ENCODE results near the gene APOC3.

Gene APOC3

DNA sequence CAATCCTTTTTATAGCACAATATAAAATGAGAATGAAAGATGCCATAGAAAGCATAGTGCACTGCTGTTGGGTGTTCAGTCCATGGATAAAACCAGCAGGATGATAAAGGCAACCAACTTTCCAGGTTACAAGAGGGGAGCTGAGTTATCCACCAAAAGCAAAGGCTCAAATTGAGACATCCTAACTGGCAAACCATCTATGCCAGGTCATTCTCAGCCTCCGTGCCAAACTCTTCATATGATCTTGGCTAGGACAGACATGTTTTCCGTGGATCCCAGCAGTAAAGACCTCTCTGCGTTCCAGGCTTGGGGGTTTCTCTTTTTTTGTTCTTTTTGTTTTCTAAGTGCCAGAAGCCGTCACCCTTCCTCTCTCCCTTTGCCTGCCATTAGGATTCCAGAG, 15.0 kb downstream of the APOC3 start:
- TF ChIP-seq, protein P1, sequence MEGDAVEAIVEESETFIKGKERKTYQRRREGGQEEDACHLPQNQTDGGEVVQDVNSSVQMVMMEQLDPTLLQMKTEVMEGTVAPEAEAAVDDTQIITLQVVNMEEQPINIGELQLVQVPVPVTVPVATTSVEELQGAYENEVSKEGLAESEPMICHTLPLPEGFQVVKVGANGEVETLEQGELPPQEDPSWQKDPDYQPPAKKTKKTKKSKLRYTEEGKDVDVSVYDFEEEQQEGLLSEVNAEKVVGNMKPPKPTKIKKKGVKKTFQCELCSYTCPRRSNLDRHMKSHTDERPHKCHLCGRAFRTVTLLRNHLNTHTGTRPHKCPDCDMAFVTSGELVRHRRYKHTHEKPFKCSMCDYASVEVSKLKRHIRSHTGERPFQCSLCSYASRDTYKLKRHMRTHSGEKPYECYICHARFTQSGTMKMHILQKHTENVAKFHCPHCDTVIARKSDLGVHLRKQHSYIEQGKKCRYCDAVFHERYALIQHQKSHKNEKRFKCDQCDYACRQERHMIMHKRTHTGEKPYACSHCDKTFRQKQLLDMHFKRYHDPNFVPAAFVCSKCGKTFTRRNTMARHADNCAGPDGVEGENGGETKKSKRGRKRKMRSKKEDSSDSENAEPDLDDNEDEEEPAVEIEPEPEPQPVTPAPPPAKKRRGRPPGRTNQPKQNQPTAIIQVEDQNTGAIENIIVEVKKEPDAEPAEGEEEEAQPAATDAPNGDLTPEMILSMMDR (IDR thresholded peaks at IDR 0.05; ENCODE audit: poor library complexity, severe bottlenecking), result no peak
- H3K27ac ChIP-seq (ENCODE audit: poor library complexity, severe bottlenecking), result no peak overlapping the region
- H3K36me3 ChIP-seq (ENCODE audit: low read depth), result peaks cover 30% of the 10 kb centered on the region
- DNase-seq (ENCODE audit: low spot score), result no peak
- H3K4me1 ChIP-seq (ENCODE audit: insufficient read depth, poor library complexity, severe bottlenecking), result no peaks in the 10 kb centered on the region
- H3K27me3 ChIP-seq (ENCODE audit: insufficient read depth, poor library complexity, severe bottlenecking), result no peaks in the 10 kb centered on the region
- H3K9me3 ChIP-seq (ENCODE audit: severe bottlenecking), result no peaks in the 10 kb centered on the region
- H3K4me3 ChIP-seq (ENCODE audit: severe bottlenecking), result no peak overlapping the region
- no peak for ATAC-seq (ENCODE audit: low read depth)

DNA sequence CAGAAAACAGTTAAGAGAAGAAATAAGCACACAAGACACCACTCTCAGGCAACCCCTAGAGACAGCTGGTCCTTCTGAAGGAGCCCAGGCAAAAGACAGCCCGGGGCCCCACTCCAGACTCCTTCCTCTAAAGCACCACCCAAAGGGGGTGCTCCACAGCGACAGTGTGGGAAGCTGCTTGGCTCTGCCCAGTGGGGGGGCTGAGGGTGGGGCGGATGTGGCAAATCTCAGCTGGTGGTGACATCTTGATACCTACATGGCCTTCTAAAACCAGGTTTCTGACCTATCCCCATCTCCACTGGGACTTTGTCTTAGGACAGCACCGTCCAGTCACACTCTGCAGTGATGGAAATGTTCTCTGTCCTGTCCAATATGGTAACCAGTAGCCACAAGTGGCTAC, 17.9 kb downstream of the APOC3 start:
- Histone ChIP-seq H3K36me3 (ENCODE audit: low read depth) (peaks cover 30% of the 10 kb centered on the region), H3K27ac (ENCODE audit: poor library complexity, severe bottlenecking) (no peak overlapping the region), H3K27me3 (ENCODE audit: insufficient read depth, poor library complexity, severe bottlenecking) (no peaks in the 10 kb centered on the region), H3K4me1 (ENCODE audit: insufficient read depth, poor library complexity, severe bottlenecking) (peaks cover 5% of the 10 kb centered on the region), H3K4me3 (ENCODE audit: severe bottlenecking) (no peak overlapping the region), H3K9me3 (ENCODE audit: severe bottlenecking) (no peaks in the 10 kb centered on the region)
- TF ChIP-seq, protein P1 (IDR thresholded peaks at IDR 0.05; ENCODE audit: poor library complexity, severe bottlenecking), result no peak
- DNase-seq (ENCODE audit: low spot score) (no peak), ATAC-seq (ENCODE audit: low read depth) (no peak)

DNA sequence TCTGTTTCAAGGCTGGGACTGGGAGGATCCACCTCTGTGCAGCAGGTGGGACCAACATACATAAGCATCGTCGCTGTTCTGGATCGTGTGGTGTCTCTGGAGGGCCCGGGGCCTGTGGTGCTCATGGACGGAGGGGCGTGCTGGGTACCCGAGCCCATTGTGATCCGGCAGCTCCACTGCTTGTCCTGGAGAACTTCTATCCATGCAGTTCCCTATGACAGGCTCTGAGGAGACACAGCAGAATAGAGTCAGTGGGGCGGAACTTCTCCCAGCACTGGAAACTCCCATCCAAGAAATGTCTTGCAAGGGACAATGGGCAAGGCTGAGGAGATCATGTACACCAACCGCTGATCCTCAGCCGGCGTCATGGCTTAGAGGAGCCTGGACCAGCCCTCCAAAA, 19.4 kb downstream of the APOC3 start:
- Histone ChIP-seq H3K4me3 (ENCODE audit: severe bottlenecking) (no peak overlapping the region), H3K36me3 (ENCODE audit: low read depth) (peaks cover 30% of the 10 kb centered on the region), H3K4me1 (ENCODE audit: insufficient read depth, poor library complexity, severe bottlenecking) (peaks cover 19% of the 10 kb centered on the region), H3K27me3 (ENCODE audit: insufficient read depth, poor library complexity, severe bottlenecking) (no peaks in the 10 kb centered on the region), H3K9me3 (ENCODE audit: severe bottlenecking) (no peaks in the 10 kb centered on the region), H3K27ac (ENCODE audit: poor library complexity, severe bottlenecking) (no peak overlapping the region)
- TF ChIP-seq, protein P1 (IDR thresholded peaks at IDR 0.05; ENCODE audit: poor library complexity, severe bottlenecking), result no peak
- no peak for DNase-seq (ENCODE audit: low spot score)
- no peak for ATAC-seq (ENCODE audit: low read depth)

DNA sequence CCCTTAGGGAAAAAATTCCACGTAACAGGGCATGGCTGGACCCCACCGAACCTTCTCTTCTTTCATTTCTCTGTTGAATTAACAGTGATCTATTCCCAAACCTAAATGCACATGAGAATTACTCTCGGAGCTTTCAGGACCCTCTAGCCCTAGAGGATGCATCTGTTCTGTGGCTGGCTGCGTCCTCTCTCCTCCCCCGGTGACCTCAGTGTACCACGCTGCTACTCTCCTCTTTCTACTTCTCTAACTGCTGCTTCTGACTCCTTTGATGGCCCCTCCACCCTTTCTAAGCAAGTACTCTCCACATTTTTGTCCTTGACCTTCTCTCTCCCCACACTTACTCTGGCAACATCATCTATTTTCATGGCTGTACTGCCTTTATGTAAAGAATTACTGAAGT, 19.8 kb downstream of the APOC3 start:
- H3K27ac ChIP-seq (ENCODE audit: poor library complexity, severe bottlenecking), result no peak overlapping the region
- no peaks in the 10 kb centered on the region for H3K27me3 ChIP-seq (ENCODE audit: insufficient read depth, poor library complexity, severe bottlenecking)
- H3K9me3 ChIP-seq (ENCODE audit: severe bottlenecking), result no peaks in the 10 kb centered on the region
- TF ChIP-seq, protein P1 (IDR thresholded peaks at IDR 0.05; ENCODE audit: poor library complexity, severe bottlenecking), result no peak
- no peak overlapping the region for H3K4me3 ChIP-seq (ENCODE audit: severe bottlenecking)
- no peak for DNase-seq (ENCODE audit: low spot score)
- peaks cover 30% of the 10 kb centered on the region for H3K36me3 ChIP-seq (ENCODE audit: low read depth)
- peaks cover 23% of the 10 kb centered on the region for H3K4me1 ChIP-seq (ENCODE audit: insufficient read depth, poor library complexity, severe bottlenecking)
- ATAC-seq (ENCODE audit: low read depth), result no peak

DNA sequence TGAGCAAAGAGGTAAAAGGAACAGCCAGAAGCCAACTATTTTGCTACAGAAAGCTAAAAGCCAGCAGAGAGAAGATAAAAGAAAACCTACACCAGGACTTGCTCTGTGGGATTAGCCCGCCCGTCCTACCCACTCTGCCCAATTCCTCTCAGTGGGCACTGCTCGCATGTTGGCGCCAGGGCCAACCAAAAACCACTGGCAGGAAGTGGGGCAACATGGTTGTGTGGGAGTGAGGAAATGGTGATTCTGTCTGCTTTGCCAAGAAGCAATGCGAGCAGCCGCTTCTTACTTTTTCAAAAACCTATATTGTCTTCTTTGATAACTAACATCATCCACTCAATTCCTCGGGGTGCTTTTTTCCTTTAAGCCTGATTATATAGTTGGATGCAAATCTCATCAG, 21.9 kb downstream of the APOC3 start:
- DNase-seq (ENCODE audit: low spot score) (no peak), ATAC-seq (ENCODE audit: low read depth) (no peak)
- Histone ChIP-seq H3K4me3 (ENCODE audit: severe bottlenecking) (no peak overlapping the region), H3K9me3 (ENCODE audit: severe bottlenecking) (no peaks in the 10 kb centered on the region), H3K27me3 (ENCODE audit: insufficient read depth, poor library complexity, severe bottlenecking) (no peaks in the 10 kb centered on the region), H3K36me3 (ENCODE audit: low read depth) (peaks cover 22% of the 10 kb centered on the region), H3K27ac (ENCODE audit: poor library complexity, severe bottlenecking) (peak overlapping the region; percentile 76), H3K4me1 (ENCODE audit: insufficient read depth, poor library complexity, severe bottlenecking) (peaks cover 23% of the 10 kb centered on the region)
- TF ChIP-seq, protein P1 (IDR thresholded peaks at IDR 0.05; ENCODE audit: poor library complexity, severe bottlenecking), result no peak

Data from RWPE2 (cell line).